Fibroblast of skin of left biceps (primary cell): ENCODE measurements around the gene FHL5.
"Not testable (repeated sequence)": the region's sequence is repeated elsewhere in the genome, so short reads cannot be mapped to it uniquely, and the experiment has no call there.

ENCODE experiments used
- DNase-seq, 2 experiments: peaks; one replicate each; pipeline ENCODE4 v3.0.0-alpha.2; 2013; ENCODE audit warnings: low read depth in 2 of 2

Gene FHL5

GRCh38 chr6:96562886-96563285, at the start of gene FHL5:
Gene FHL5, plus strand, starts transcription at chr6:96563128. Its CDS starts 40,486 bp downstream, at chr6:96603614.
- no peak for DNase-seq

- DNase-seq = no peak
Measured at GRCh38 chr6:96520171-96521115, 42.5 kb upstream of the FHL5 start.

- no peak for DNase-seq
Measured at GRCh38 chr6:96521306-96521643, 41.7 kb upstream of the FHL5 start.

GRCh38 chr6:96521644-96522464, 41.1 kb upstream of the FHL5 start, which contains the start of gene UFL1:
Gene UFL1, plus strand, starts transcription at chr6:96521806. Its CDS starts 68 bp downstream, at chr6:96521874.
- peak; percentile 68 to 72 for DNase-seq

GRCh38 chr6:96522465-96523009, 40.4 kb upstream of the FHL5 start:
- DNase-seq = no peak

DNA sequence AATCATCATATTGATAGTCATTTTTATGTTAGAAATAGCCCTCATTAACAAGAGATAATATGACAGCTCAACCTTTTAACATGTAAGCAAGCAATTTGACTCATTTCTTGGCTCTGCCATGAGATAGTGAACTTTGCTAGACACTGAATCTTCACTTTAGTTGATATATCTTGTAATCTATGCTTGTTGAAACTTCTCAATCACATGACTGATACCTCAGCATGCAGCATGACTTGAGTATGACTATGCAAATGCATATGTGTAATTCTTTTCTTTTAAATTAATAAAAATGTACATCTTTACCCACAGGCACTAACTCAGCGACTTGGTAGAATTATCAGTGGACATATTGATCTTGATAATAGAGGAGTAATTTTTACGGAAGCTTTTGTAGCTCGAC, 34.7 kb upstream of the FHL5 start:
- DNase-seq = no peak

DNA sequence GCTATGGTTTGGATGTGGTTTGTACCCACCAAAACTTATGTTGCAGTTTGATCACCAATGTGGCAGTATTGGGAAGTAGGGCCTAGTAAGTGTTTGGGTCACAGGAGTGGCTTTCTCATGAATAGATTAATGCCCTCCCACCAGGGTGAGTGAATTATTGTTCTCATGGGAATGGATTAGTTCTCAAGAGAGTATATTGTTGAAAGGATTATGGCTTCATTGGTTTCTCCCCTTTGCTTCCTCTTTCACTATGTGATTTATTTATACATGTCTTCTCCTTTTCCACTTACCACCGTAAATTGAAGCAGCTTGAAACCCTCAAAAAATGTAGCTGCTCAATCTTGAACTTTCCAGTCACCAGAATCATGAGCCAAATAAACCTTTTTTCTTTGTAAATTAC, 30.5 kb upstream of the FHL5 start:
- no peak for DNase-seq

DNA sequence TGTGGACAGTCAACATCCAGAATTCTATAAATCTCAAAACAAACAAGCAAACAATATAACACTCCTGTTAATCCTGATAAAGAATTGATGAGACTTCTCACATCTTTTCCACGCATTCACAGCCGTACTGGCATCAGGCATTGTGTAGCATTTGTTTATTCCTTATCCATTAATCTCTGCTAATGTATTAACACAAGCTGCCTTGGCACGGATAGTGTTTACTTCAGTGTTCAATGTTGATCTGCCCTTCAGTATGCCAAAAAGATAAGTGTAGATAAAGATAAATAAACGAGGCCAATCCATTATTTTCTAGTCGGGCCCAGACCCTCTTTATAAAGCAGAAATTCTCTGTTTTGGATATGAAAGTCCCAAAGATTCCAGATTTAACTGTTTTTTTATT, 25.2 kb upstream of the FHL5 start:
- no peak for DNase-seq

DNA sequence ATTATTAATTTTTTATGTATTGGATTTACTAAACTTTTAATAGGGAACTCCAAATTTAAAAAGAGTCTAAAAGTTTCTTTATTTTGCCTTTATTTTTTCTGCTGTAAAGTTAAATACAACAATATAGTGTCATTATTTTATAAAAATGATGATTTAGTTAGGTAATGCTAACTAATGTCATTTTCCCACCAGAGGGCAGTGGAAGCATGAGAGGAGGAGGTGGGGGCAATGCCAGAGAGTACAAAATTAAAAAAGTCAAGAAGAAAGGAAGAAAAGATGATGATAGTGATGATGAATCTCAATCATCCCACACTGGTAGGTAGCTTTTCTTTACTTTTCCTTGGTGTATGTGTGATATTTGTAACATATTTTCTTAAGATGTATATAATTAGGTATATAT, 20.2 kb upstream of the FHL5 start:
- DNase-seq = no peak

DNA sequence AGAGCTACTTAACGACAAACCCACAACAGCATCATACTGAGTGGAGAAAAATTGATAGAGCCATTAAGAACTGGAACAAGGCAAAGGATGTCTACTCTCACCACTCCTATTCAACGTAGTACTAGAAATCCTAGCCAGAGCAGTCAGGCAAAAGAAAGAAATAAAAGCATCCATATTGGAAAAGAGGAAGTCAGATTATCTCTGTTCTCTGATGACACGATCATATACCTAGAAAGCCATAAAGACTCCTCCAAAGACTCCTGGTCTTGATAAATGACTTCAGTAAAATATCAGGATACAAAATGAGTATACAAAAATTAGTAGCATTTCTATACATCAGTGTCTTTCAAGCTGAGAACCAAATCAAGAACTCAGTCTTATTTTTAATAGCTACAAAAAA, 17.0 kb upstream of the FHL5 start:
- DNase-seq = no peak

DNA sequence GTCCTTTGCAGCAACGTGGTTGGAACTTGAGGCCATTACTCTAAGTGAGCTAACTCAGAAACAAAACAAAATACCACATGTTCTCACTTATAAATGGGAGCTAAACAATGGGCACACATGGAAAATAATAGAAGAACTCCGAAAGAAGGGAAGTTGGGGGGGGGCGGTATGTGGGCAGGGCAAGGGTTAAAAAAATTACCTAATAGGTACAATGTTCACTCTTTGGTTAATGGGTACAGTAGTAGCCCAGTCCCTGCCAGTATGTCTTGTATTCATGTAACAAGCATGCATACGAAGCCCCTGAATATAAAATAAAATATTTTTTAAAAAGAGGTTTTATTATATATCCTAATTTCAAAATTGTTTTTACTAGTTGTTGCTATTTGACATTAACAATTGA, 15.3 kb upstream of the FHL5 start:
- DNase-seq = no peak

DNA sequence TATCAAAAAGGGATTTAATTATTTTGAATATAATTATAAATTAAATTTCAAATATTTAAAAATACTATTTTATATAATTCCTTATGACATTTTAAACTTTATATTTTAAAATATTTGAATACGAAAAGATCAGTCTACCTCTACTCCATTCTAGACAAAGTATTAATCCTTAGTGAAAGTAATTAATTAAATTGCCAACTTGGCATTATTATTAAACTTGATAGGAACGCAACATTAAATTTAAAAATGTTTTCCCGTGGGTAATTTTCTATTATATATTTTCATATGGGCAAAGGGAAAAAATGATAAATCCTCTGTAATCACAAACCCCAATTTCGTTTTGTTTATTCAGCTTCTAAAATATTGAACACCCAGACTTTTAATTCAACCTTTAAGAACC, 8.4 kb upstream of the FHL5 start:
- no peak for DNase-seq

DNA sequence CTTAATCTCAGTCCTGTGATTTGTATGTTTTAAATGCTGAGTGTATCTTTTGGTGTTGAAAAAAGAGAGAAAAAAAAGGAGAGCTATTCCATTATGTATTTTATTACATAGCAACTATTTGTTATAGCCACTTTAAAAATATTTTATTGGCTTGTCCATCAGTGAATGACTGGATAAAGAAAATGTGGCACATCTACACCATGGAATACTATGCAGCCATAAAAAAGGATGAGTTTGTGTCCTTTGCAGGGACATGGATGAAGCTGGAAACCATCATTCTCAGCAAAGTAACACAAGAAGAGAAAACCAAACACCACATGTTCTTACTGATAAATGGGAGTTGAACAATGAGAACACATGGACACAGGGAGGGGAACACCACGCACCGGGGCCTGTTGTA, 3.2 kb upstream of the FHL5 start:
- DNase-seq = not testable (repeated sequence)

DNA sequence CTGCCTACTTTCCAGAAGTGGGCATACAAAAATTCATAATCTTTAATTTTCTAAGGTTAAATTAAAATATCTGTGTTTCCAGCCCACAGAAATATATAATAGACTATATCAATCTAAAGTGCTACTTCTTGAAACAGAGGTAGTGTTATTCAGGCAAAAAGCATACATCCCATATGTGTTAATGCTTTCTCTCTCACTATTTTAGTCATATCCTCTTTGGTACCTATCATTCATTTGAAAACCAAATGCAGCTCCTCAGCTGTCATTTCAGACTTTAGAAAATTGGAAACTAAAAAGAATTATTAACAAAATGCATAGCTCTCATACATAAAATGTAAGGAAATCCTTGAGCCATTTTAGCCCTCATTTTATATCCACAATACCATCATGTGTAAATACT, 925 bp downstream of the FHL5 start:
- no peak for DNase-seq

- no peak for DNase-seq
Measured at GRCh38 chr6:96570053-96570452, 7.1 kb downstream of the FHL5 start.

GRCh38 chr6:96571551-96571950, 8.6 kb downstream of the FHL5 start:
- DNase-seq = no peak

DNA sequence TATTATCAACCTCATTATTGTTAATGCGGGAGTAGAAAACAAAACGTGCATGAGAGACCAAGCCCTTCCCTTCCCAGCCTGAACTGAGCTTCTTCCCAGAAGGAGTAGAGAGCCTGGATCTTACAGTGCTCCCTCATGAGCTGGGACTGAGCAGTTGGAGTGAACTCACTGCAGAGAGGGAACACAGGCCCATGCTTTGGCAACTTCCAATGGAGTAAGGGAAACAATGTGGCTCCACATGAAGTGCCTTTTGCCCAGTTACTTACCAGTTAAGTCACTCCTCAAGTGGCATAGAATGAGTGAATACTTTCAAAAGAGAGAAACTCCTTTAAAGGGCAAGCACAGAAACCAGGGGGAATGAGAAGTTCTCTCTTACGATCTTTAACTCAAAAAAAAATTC, 12.4 kb downstream of the FHL5 start:
- no peak for DNase-seq

DNA sequence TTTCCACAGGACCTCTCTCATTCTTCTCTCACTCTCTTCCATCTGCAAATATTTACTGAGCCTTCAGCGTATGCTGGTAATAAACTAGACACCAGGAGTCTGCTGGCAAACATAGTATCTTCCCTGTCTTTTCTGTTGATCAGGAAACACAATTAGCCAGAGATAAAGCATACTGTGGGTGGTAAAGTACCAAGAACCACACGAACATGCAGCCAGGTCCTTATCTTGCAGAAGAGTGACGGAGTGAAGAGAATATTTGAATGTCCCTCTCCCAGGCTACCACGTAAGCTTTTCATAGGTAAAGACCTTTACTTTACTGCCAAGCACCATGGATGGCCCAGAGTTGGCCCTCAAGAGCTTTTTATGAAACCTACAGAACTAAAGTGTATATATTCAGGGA, 13.3 kb downstream of the FHL5 start:
- no peak for DNase-seq

DNA sequence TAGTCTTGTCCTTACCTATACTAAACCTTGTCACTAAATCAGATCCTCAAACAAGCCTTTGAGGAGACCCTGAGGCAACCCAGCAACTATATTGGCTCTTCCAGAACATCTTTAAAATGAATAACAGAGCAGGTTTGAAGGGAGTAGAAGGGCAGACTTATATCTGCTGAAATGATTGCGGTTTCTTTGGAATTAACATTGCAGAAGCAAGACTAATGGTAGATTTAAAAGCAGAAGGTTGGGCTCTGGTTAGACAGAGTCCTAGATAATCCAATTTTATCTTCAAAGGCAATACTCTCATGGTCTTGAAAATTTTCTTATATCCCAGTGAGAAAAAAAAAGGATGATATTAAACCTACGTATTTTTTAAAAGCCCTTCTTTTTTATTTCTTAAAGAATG, 19.1 kb downstream of the FHL5 start:
- DNase-seq = no peak

- no peak for DNase-seq
Measured at GRCh38 chr6:96582436-96582835, 19.5 kb downstream of the FHL5 start.

DNA sequence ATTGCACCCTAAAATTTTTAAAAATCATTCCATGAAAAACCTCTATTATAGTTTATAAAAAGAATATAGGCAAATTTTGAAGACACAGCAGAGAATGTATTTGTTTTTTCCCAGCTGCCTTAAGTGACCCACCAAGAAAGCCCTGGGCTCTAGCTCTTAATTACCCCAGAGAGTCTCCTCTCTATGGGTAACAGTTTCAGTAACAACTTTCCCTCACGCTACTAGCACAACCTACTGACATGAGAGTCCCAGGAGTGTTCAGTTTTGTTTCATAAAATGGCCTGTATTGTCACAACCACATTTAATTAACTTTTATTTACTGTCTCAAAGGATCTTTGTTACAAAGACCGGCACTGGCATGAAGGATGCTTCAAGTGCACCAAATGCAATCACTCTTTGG, 41.5 kb downstream of the FHL5 start:
- no peak for DNase-seq

DNA sequence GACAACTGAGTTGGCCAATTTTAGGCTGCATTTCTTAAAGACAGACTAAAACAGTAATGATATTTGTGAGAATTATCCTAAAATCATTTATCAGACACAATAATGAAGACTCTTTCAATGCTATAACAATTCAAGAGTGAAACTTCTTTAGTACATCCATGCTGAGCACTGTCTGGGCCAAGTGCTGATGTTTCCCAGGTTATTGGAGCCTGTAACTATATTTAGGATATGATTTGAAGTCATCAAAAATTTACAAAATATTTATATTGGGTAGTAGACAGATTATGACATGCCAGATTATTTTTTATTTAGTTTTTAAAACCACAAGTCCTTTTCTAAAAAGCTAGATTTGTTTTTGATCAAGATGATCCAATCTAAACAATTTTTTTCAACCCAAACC, 45.1 kb downstream of the FHL5 start:
- no peak for DNase-seq

- DNase-seq = no peak
Measured at GRCh38 chr6:96610019-96610418, 47.1 kb downstream of the FHL5 start.
